Measurements from ENCODE around the gene CDC14B. TPM values are rescaled to one million over a fixed set of nuclear protein-coding genes. Genes with fewer than 3 reads are reported as not detected.

CDC14B gene
- total RNA-seq, 1 donor from 2014 or later = 39.3 TPM

DNA sequence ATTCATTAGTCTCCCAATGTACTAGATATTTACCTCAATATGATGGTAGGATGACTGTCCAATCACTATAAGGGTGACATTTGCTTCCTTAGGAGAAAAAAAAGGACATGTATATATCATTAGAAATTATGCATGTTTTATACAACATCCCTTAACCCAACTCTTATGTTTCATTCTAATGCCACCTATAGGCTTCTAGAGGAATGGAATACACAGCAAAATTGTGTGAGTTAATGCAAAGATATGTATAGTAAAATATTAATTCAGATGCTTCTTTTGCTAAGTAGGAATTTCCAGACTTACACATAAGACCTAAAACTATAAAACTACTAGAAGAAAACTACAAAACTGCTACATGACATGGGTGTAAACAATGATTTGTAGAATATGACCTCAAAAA is 32.0 kb upstream of the CDC14B start:
- H3K4me3 Mint-ChIP-seq = no peak overlapping the region
- peak overlapping the region; percentile 2 for H3K27ac Mint-ChIP-seq
- no peaks in the 10 kb centered on the region for H3K9me3 Mint-ChIP-seq
- DNase-seq (ENCODE audit: low spot score in 2 of 2, unreplicated experiment in 2 of 2) = no peak
- TF ChIP-seq CTCF (IDR thresholded peaks at IDR 0.05; ENCODE audit: unreplicated experiment) = peak; percentile 40
- H3K4me1 Mint-ChIP-seq = peaks cover 7% of the 10 kb centered on the region
- peaks cover 2% of the 10 kb centered on the region for H3K36me3 Mint-ChIP-seq
- H3K27me3 Mint-ChIP-seq (ENCODE audit: low read depth) = no peaks in the 10 kb centered on the region

DNA sequence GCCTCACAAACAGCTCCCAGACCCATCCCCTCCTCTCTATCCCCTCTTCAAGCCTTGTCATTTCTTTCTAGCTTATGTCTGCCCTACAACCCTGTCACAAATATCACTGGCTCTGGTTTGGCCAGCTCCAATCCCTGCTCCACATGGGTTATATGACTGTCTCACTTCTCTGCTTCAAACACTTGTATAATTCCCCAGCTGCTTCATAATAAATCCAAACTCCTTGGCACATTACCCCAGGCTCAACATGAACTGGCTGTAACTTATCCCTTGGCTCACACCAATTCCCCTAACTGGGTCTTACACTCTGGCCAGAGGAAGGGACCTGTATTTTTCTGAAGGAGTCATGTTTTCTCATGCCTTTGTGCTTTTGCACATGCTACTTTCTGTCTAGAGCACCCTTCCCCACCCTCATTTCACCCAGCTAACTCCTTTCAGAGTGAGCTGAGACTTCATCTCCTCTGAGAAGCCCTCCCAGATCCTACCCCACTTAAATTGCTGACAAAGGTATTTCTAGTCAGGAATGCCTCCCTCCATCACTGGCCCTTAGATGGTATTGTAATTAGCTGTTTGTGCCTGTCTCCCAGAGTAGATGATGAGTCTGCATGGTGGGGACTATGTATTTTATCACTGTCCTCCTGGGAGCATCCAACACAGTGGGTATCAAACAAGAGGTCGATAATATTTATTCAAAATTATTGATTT is 30.1 kb upstream of the CDC14B start:
- no peaks in the 10 kb centered on the region for H3K4me1 Mint-ChIP-seq
- TF ChIP-seq CTCF (IDR thresholded peaks at IDR 0.05; ENCODE audit: unreplicated experiment) = no peak
- no peaks in the 10 kb centered on the region for H3K27me3 Mint-ChIP-seq (ENCODE audit: low read depth)
- no peaks in the 10 kb centered on the region for H3K9me3 Mint-ChIP-seq
- no peak overlapping the region for H3K4me3 Mint-ChIP-seq
- peaks cover 9% of the 10 kb centered on the region for H3K36me3 Mint-ChIP-seq
- no peak overlapping the region for H3K27ac Mint-ChIP-seq
- DNase-seq (ENCODE audit: low spot score in 2 of 2, unreplicated experiment in 2 of 2) = no peak

DNA sequence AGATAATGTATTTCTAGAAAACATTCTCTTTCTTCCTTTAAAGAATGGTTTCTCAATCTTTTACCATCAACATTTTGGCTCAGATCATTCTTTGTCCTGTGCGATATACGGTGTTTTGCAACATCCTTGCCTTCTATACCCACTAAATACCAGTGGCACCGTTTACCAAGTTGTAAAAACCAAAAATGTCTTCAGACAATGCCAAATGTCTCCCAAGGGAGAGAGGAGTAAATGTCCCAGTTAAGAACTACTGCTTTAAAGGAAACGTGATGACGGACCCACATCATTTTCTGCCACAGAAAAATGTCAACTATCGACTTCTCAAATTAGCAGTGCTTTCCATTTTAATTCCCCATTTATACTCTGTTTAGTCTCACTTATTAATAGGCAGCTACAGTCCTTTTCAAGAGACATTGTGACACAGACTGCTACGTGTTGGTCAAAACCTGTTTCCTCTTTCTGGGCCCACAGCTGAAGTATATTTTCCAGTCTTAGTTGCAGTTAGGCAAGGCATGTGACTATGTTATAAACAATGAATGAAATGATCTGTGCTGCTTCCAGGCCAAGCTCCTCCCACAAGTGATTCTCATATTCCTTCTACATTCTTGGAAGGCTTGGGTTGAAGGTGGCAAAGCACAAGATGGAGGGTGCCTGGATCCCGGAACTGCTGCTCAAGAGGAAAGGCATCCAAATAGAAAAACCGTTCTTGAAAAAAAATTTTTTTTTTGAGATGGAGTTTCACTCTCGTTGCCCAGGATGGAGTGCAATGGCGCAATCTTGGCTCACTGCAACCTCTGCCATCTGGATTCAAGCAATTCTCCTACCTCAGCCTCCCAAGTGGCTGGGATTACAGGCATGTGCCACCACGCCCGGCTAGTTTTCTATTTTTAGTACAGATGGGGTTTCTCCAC is 26.7 kb upstream of the CDC14B start:
- TF ChIP-seq CTCF (IDR thresholded peaks at IDR 0.05; ENCODE audit: unreplicated experiment) = no peak
- Mint-ChIP-seq H3K9me3 (no peaks in the 10 kb centered on the region), H3K27ac (no peak overlapping the region), H3K27me3 (ENCODE audit: low read depth) (no peaks in the 10 kb centered on the region), H3K4me1 (no peaks in the 10 kb centered on the region), H3K4me3 (no peak overlapping the region), H3K36me3 (peaks cover 12% of the 10 kb centered on the region)
- no peak for DNase-seq (ENCODE audit: low spot score in 2 of 2, unreplicated experiment in 2 of 2)

DNA sequence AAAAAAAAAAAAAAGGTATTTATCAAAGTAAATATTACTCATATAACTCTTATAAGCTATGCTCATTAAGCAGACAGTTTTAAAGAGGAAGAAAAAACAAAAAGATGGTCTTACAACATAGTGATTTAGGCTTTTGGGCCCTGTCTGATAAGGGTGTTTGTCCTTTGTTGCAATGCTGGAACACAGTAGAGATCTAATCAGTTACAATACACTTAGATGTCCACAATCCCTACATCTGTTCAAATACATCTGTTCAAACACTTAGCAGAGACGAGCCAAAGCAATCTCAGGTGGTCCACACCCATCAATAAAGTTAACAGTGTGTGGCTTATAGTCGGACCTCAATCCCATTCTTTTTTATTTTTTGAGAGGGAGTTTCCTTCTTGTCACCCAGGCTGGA is 24.5 kb upstream of the CDC14B start:
- Mint-ChIP-seq H3K9me3 (no peaks in the 10 kb centered on the region), H3K4me1 (no peaks in the 10 kb centered on the region), H3K36me3 (peaks cover 15% of the 10 kb centered on the region), H3K27ac (no peak overlapping the region), H3K4me3 (no peak overlapping the region), H3K27me3 (ENCODE audit: low read depth) (no peaks in the 10 kb centered on the region)
- no peak for TF ChIP-seq CTCF (IDR thresholded peaks at IDR 0.05; ENCODE audit: unreplicated experiment)
- no peak for DNase-seq (ENCODE audit: low spot score in 2 of 2, unreplicated experiment in 2 of 2)

- H3K4me3 Mint-ChIP-seq = no peak overlapping the region
- no peaks in the 10 kb centered on the region for H3K27me3 Mint-ChIP-seq (ENCODE audit: low read depth)
- H3K4me1 Mint-ChIP-seq = no peaks in the 10 kb centered on the region
- TF ChIP-seq CTCF (IDR thresholded peaks at IDR 0.05; ENCODE audit: unreplicated experiment) = no peak
- no peaks in the 10 kb centered on the region for H3K9me3 Mint-ChIP-seq
- H3K27ac Mint-ChIP-seq = no peak overlapping the region
- H3K36me3 Mint-ChIP-seq = peaks cover 12% of the 10 kb centered on the region
- no peak for DNase-seq (ENCODE audit: low spot score in 2 of 2, unreplicated experiment in 2 of 2)
Observed at GRCh38 chr9:96641514-96641913, 21.9 kb upstream of the CDC14B start.
